ENCODE data around the gene TARS1. TPM values are rescaled to one million over a fixed set of nuclear protein-coding genes. Genes with fewer than 3 reads are reported as not detected.
A peak's percentile ranks its signal among the peaks of the same experiment; 100 is the strongest.

Gene TARS1
- total RNA-seq, 6 donors from 2014 or later = 28.3 to 111 (median 49.5) TPM

- ATAC-seq (ENCODE audit: low FRiP score in 2 of 2) (no peak), DNase-seq (no peak)
- Histone ChIP-seq H3K36me3 (peaks cover 0 to 35% (median 15%) of the 10 kb centered on the region in 4 donors), H3K4me3 (no peak overlapping the region), H3K27me3 (no peaks in the 10 kb centered on the region), H3K27ac (no peak overlapping the region), H3K9me3 (no peaks in the 10 kb centered on the region), H3K4me1 (no peaks in the 10 kb centered on the region)
- WGBS, 2 donors = 94 to 98% methylated on average over 3 of the region's 3 CpGs
- TF ChIP-seq POLR2AphosphoS5 (IDR thresholded peaks at IDR 0.05) (no peak), POLR2A (IDR thresholded peaks at IDR 0.05) (no peak), EP300 (IDR thresholded peaks at IDR 0.05) (no peak), CTCF (IDR thresholded peaks at IDR 0.05) (no peak)
These were observed 38.5 kb downstream of the TARS1 start for GRCh38 chr5:33479311-33479710.

DNA sequence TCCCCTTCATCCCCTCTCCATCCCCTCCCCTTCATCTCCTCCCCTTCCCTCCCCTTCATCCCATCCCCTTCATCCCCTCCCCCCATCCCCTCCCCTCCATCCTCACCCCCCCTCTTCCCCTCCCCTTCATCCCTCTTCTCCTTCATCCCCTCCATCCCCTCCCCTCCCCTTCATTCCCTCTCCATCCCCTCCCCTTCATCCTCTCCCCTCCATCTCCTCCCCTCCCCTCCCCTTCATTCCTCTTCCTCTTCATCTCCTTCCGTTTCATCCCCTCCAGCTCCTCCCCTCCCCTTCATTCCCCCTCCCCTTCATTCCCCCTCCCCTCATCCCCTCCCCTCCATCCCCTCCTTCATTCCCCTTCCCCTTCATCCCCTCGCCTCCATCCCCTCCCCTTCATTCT is 40.1 kb downstream of the TARS1 start:
- TF ChIP-seq EP300 (IDR thresholded peaks at IDR 0.05) (no peak), POLR2A (IDR thresholded peaks at IDR 0.05) (no peak), CTCF (IDR thresholded peaks at IDR 0.05) (no peak), POLR2AphosphoS5 (IDR thresholded peaks at IDR 0.05) (no peak)
- Histone ChIP-seq H3K27ac (no peak overlapping the region), H3K27me3 (no peaks in the 10 kb centered on the region), H3K36me3 (peaks cover 0 to 19% (median 5%) of the 10 kb centered on the region in 4 donors), H3K4me3 (no peak overlapping the region), H3K4me1 (no peaks in the 10 kb centered on the region), H3K9me3 (no peaks in the 10 kb centered on the region)
- WGBS, 2 donors = 100% methylated on average over 1 of the region's 2 CpGs; no CpG with 5 or more reads in 1 of the 2 donors
- ATAC-seq (ENCODE audit: low FRiP score in 2 of 2) (no peak), DNase-seq (no peak)

GRCh38 chr5:33482335-33482734 is 41.6 kb downstream of the TARS1 start:
- DNase-seq (no peak), ATAC-seq (ENCODE audit: low FRiP score in 2 of 2) (no peak)
- Histone ChIP-seq H3K27ac (no peak overlapping the region), H3K27me3 (no peaks in the 10 kb centered on the region), H3K36me3 (peaks cover 0 to 7% (median 3%) of the 10 kb centered on the region in 4 donors), H3K4me3 (no peak overlapping the region), H3K4me1 (no peaks in the 10 kb centered on the region), H3K9me3 (no peaks in the 10 kb centered on the region)
- no peak for TF ChIP-seq POLR2A (IDR thresholded peaks at IDR 0.05)
- TF ChIP-seq POLR2AphosphoS5 (IDR thresholded peaks at IDR 0.05) = no peak
- TF ChIP-seq CTCF (IDR thresholded peaks at IDR 0.05) = no peak
- no peak for TF ChIP-seq EP300 (IDR thresholded peaks at IDR 0.05)
- 76 to 85% methylated on average over 7 of the region's 7 CpGs for WGBS, 2 donors

- H3K36me3 ChIP-seq = no peaks in the 10 kb centered on the region
- no peak overlapping the region for H3K27ac ChIP-seq
- H3K27me3 ChIP-seq = no peaks in the 10 kb centered on the region
- 74 to 84% methylated on average over 3 of the region's 3 CpGs for WGBS, 2 donors
- DNase-seq (no peak), ATAC-seq (ENCODE audit: low FRiP score in 2 of 2) (no peak)
- no peak overlapping the region for H3K4me3 ChIP-seq
- no peaks in the 10 kb centered on the region for H3K4me1 ChIP-seq
- no peaks in the 10 kb centered on the region for H3K9me3 ChIP-seq
- TF ChIP-seq EP300 (IDR thresholded peaks at IDR 0.05) = no peak
- TF ChIP-seq CTCF (IDR thresholded peaks at IDR 0.05) = no peak
- TF ChIP-seq POLR2A (IDR thresholded peaks at IDR 0.05) = no peak
- no peak for TF ChIP-seq POLR2AphosphoS5 (IDR thresholded peaks at IDR 0.05)
These were observed 46.5 kb downstream of the TARS1 start for GRCh38 chr5:33487236-33487635.

DNA sequence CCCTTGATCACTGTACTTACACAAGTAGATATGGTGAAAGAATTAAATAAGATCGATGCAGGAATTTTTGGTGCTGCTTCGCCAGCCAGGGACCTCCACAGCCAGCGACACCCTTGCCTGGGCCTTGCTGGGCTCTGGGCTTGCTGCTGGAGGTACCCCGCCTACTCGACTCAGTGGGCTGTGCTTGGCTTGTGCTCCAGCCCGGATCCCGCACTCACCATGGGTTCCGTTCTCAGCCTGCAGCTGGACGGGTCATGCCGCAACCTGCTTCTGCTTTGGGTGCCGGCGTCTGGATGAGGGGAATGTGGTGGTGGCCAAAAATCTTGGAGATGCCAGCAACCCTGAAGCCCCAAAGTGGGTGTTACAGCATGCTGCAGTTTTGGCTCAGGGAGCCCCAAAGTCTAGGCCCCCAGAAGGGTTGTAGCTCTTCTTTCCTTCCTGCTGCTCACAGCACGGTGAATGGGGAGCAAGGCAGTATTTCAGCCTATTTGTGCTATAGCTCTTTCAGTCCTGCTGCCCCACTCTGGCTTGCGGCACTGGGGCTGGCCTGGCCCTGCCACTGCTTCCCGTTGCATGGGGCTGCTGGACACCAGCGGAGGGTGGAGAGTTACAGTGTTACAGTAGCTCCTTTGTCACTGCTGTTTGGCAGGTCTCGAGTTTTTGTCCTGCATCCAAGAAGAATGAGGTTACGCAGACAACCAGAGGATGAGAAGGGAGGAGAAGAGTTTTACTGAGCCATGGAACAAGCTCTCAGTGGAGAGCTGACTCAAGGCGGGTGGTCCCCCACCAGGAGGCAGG is 48.0 kb downstream of the TARS1 start:
- WGBS, 2 donors = 93 to 96% methylated on average over 15 to 18 of the region's 19 CpGs
- Histone ChIP-seq H3K9me3 (no peaks in the 10 kb centered on the region), H3K4me1 (no peaks in the 10 kb centered on the region), H3K27me3 (no peaks in the 10 kb centered on the region), H3K27ac (no peak overlapping the region), H3K36me3 (no peaks in the 10 kb centered on the region), H3K4me3 (no peak overlapping the region)
- ATAC-seq (ENCODE audit: low FRiP score in 2 of 2) = no peak
- no peak for TF ChIP-seq POLR2AphosphoS5 (IDR thresholded peaks at IDR 0.05)
- TF ChIP-seq POLR2A (IDR thresholded peaks at IDR 0.05) = no peak
- no peak for TF ChIP-seq CTCF (IDR thresholded peaks at IDR 0.05)
- TF ChIP-seq EP300 (IDR thresholded peaks at IDR 0.05) = no peak
- peak in 1 of 2 donors; percentile 73 for DNase-seq
